PC-9 (cell line): Measurements from ENCODE around the gene NRP1. TPM values are rescaled to one million over a fixed set of nuclear protein-coding genes. Genes with fewer than 3 reads are reported as not detected.

Experiments
- BruUV-seq: library from RNA; stranded (reverse); fragments of 400-500 nt; replicated peaks from 2 replicates; lab custom pipeline; 2021; lab: Mats Ljungman, UMichigan
- CTCF ChIA-PET: fragments of 300-600 bp; sonication (Branson Sonifier 250); formaldehyde crosslinking; loops from one replicate; lab custom pipeline; 2022; ENCODE audit warnings: antibody characterized with exemption; lab: Charles Lee
- POLR2A ChIA-PET: fragments of 300-600 bp; sonication (Branson Sonifier 250); formaldehyde crosslinking; loops from one replicate; lab custom pipeline; 2022; ENCODE audit warnings: antibody characterized with exemption; ENCODE audit not compliant: unreplicated experiment; lab: Charles Lee
- DNase-seq, 2 experiments: peaks; one replicate each; pipeline versions ENCODE4 v3.0.0 to v3.0.0-alpha.2; 2015 to 2022; ENCODE audit warnings: mixed read lengths in 1 of 2
- H2AFZ ChIP-seq: fragments of 200-600 bp; sonication (generic); 2 replicates; pipeline ENCODE4 v1.8.1; 2017; ENCODE audit warnings: antibody characterized with exemption
- H3F3A ChIP-seq: fragments of 200-600 bp; sonication (generic); 2 replicates; pipeline ENCODE4 v1.8.1; 2017; ENCODE audit warnings: antibody characterized with exemption, mild to moderate bottlenecking, low read depth; ENCODE audit not compliant: insufficient read depth
- H3K27ac ChIP-seq: fragments of 200-600 bp; sonication (generic); 2 replicates; pipeline ENCODE4 v1.6.1; 2016; ENCODE audit warnings: mixed run types
- H3K27me3 ChIP-seq: fragments of 200-600 bp; sonication (generic); 2 replicates; pipeline ENCODE4 v1.6.1; 2016; ENCODE audit warnings: low read depth, mixed run types; ENCODE audit not compliant: insufficient read depth
- H3K36me3 ChIP-seq: fragments of 200-600 bp; sonication (generic); 2 replicates; pipeline ENCODE4 v1.6.1; 2016; ENCODE audit warnings: low read depth, mixed run types
- H3K4me1 ChIP-seq: fragments of 200-600 bp; sonication (generic); replicated peaks from 2 replicates; pipeline ENCODE4 v1.6.1; 2016; ENCODE audit warnings: mixed run types; ENCODE audit not compliant: insufficient read depth
- H3K4me2 ChIP-seq: fragments of 200-600 bp; sonication (generic); 2 replicates; pipeline ENCODE4 v1.6.1; 2017; ENCODE audit warnings: mixed run types
- H3K4me3 ChIP-seq: fragments of 200-600 bp; sonication (generic); 2 replicates; pipeline ENCODE4 v1.6.1; 2016; ENCODE audit warnings: mixed run types
- H3K79me2 ChIP-seq: fragments of 200-600 bp; sonication (generic); 2 replicates; pipeline ENCODE4 v1.6.1; 2017; ENCODE audit warnings: low read depth, mixed run types
- H3K9me2 ChIP-seq: fragments of 200-600 bp; sonication (generic); 2 replicates; pipeline ENCODE4 v1.8.1; 2017; ENCODE audit warnings: mild to moderate bottlenecking; ENCODE audit not compliant: insufficient read depth
- H3K9me3 ChIP-seq: fragments of 200-600 bp; sonication (generic); 2 replicates; pipeline ENCODE4 v1.8.1; 2016; ENCODE audit warnings: low read depth; ENCODE audit not compliant: insufficient read depth
- H4K20me1 ChIP-seq: fragments of 200-600 bp; sonication (generic); 2 replicates; pipeline ENCODE4 v1.8.1; 2017; ENCODE audit not compliant: insufficient read depth
- CTCF ChIP-seq: fragments of 200-600 bp; sonication (generic); conservative IDR thresholded peaks from 2 replicates; pipeline ENCODE4 v1.6.1; 2017; ENCODE audit warnings: mixed run types, antibody characterized with exemption, mild to moderate bottlenecking, moderate library complexity
- EZH2 ChIP-seq: fragments of 200-600 bp; sonication (generic); IDR thresholded peaks from 2 replicates; pipeline ENCODE4 v1.8.0; 2017; ENCODE audit warnings: antibody characterized with exemption, low read depth
- intact Hi-C: fragments of 100-400 bp; cut with micrococcal nuclease; formaldehyde crosslinking; loops from one replicate; pipeline ENCODE4 v1.10.0; 2022; ENCODE audit not compliant: unreplicated experiment
- total RNA-seq: library from RNA; stranded (reverse); gene quantifications from 2 replicates; pipeline ENCODE4 v1.2.3, GENCODE V29; 2021

Gene NRP1
- total RNA-seq, 1 experiment from 2014 or later: 30.5 TPM

GRCh38 chr10:33279811-33280602 is 54.5 kb downstream of the NRP1 start:
- Histone ChIP-seq H3K27me3 (no peaks in the 10 kb centered on the region), H3K4me1 (no peaks in the 10 kb centered on the region; the same call in 1 of the 2 replicates), H2AFZ (no peak overlapping the region), H3K36me3 (0 out of 2 replicates have a peak, but pooled peaks cover 3% of the 10 kb centered on the region), H3K79me2 (peaks cover 40% of the 10 kb centered on the region), H4K20me1 (no peaks in the 10 kb centered on the region), H3K9me2 (no peaks in the 10 kb centered on the region), H3K4me3 (no peak overlapping the region), H3K4me2 (no peak overlapping the region), H3K9me3 (no peaks in the 10 kb centered on the region), H3F3A (peaks cover 4% of the 10 kb centered on the region; the same call in 1 of the 2 replicates), H3K27ac (no peak overlapping the region)
- BruUV-seq: no TSS peak
- ChIA-PET CTCF (no interaction called here), POLR2A (no interaction called here)
- TF ChIP-seq CTCF (no peak), EZH2 (no peak)
- intact Hi-C loops: loop anchor here (10.0 kb wide), 1 partner anchor 145 kb away; no protein-coding TSS in a partner anchor
- no peak for DNase-seq

GRCh38 chr10:33279276-33279675 is 55.2 kb downstream of the NRP1 start:
- Histone ChIP-seq H3K4me2 (no peak overlapping the region), H3K79me2 (peaks cover 38% of the 10 kb centered on the region), H3K36me3 (no peaks in the 10 kb centered on the region), H3K27ac (no peak overlapping the region), H3K9me2 (no peaks in the 10 kb centered on the region), H4K20me1 (no peaks in the 10 kb centered on the region), H3K4me3 (no peak overlapping the region), H2AFZ (no peak overlapping the region), H3K4me1 (peaks cover 7% of the 10 kb centered on the region), H3K27me3 (no peaks in the 10 kb centered on the region), H3F3A (peaks cover 12% of the 10 kb centered on the region; the same call in 1 of the 2 replicates), H3K9me3 (no peaks in the 10 kb centered on the region)
- ChIA-PET POLR2A (no interaction called here), CTCF (no interaction called here)
- TF ChIP-seq EZH2 (no peak), CTCF (no peak)
- DNase-seq: no peak
- BruUV-seq: no TSS peak
- intact Hi-C loops: loop anchor here (10.0 kb wide), 1 partner anchor 144 kb away; no protein-coding TSS in a partner anchor

- no peaks in the 10 kb centered on the region for H3K9me3 ChIP-seq
- peaks cover 44% of the 10 kb centered on the region for H3K79me2 ChIP-seq
- H2AFZ ChIP-seq: no peak overlapping the region
- H3F3A ChIP-seq: peaks cover 21% of the 10 kb centered on the region
- peaks cover 15% of the 10 kb centered on the region for H3K4me1 ChIP-seq
- no TSS peak for BruUV-seq
- CTCF ChIA-PET: no interaction called here
- no peak for DNase-seq
- POLR2A ChIA-PET: interaction anchor here (0.6 kb wide), 1 partner anchor 40 kb away, joined by 4 read pairs; no protein-coding TSS in a partner anchor
- intact Hi-C loops: loop anchor here (10.0 kb wide), 1 partner anchor 143 kb away; no protein-coding TSS in a partner anchor
- no peaks in the 10 kb centered on the region for H3K27me3 ChIP-seq
- H3K9me2 ChIP-seq: no peaks in the 10 kb centered on the region
- no peak overlapping the region for H3K4me3 ChIP-seq
- H4K20me1 ChIP-seq: no peaks in the 10 kb centered on the region
- no peak overlapping the region for H3K27ac ChIP-seq
- H3K4me2 ChIP-seq: no peak overlapping the region
- H3K36me3 ChIP-seq: no peaks in the 10 kb centered on the region
- no peak for TF ChIP-seq EZH2
- TF ChIP-seq CTCF: no peak
Observed at GRCh38 chr10:33278198-33278597, 56.3 kb downstream of the NRP1 start.
